Testis (tissue), 2 donors: Measurements from ENCODE around the gene ACE.

Experiments used
- POLR2A ChIP-seq: fragments of 450-650 bp; IDR thresholded peaks from one replicate; pipeline ENCODE4 v1.6.1; 2017; ENCODE audit warnings: antibody characterized with exemption, mild to moderate bottlenecking, moderate library complexity
- TF ChIP-seq, protein P1 (sequence below), 3 experiments: fragments of 450-650 bp in 2 of 3; fragments of 200-600 bp in 1 of 3; sonication (generic) in 1 of 3; IDR thresholded peaks; one replicate each; pipeline ENCODE4 v1.5.1; 2016 to 2019; ENCODE audit warnings: antibody characterized with exemption in 3 of 3, mild to moderate bottlenecking in 2 of 3, moderate library complexity in 1 of 3

- TF ChIP-seq, protein P1, sequence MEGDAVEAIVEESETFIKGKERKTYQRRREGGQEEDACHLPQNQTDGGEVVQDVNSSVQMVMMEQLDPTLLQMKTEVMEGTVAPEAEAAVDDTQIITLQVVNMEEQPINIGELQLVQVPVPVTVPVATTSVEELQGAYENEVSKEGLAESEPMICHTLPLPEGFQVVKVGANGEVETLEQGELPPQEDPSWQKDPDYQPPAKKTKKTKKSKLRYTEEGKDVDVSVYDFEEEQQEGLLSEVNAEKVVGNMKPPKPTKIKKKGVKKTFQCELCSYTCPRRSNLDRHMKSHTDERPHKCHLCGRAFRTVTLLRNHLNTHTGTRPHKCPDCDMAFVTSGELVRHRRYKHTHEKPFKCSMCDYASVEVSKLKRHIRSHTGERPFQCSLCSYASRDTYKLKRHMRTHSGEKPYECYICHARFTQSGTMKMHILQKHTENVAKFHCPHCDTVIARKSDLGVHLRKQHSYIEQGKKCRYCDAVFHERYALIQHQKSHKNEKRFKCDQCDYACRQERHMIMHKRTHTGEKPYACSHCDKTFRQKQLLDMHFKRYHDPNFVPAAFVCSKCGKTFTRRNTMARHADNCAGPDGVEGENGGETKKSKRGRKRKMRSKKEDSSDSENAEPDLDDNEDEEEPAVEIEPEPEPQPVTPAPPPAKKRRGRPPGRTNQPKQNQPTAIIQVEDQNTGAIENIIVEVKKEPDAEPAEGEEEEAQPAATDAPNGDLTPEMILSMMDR (IDR thresholded peaks at IDR 0.05), result no peak
- TF ChIP-seq POLR2A, result no peak
Observed at GRCh38 chr17:63494300-63494928, 17.6 kb downstream of the ACE start.
